GM23248 (cell line): ENCODE results near the gene APBB1IP.

Source experiments
- EZH2 ChIP-seq: fragments of 200-600 bp; sonication (generic); IDR thresholded peaks from 2 replicates; pipeline ENCODE4 v1.6.1; 2018; ENCODE audit warnings: antibody characterized with exemption, mild to moderate bottlenecking; ENCODE audit not compliant: insufficient read depth, poor library complexity, severe bottlenecking
- EZH2phosphoT487 ChIP-seq: fragments of 200-600 bp; sonication (generic); IDR thresholded peaks from 2 replicates; pipeline ENCODE4 v1.6.1; 2018; ENCODE audit warnings: antibody characterized with exemption, moderate library complexity, mild to moderate bottlenecking, low read depth; ENCODE audit not compliant: insufficient read depth

GRCh38 chr10:26477501-26477900 is 39.4 kb downstream of the APBB1IP start:
- TF ChIP-seq EZH2phosphoT487: no peak
- no peak for TF ChIP-seq EZH2
